Adrenal gland (tissue), 12 donors: Measurements from ENCODE around the gene CEACAM21. TPM values are rescaled to one million over a fixed set of nuclear protein-coding genes. Genes with fewer than 3 reads are reported as not detected.

Experiments
- DNase-seq, 7 donors: peaks; one replicate each; pipeline ENCODE4 v3.0.0-alpha.2; 2019 to 2020
- H3K27ac ChIP-seq, 5 donors: fragments of 200-600 bp; sonication (generic) in 4 of 5; 1 replicate in 3 of 5; 2 replicates in 2 of 5; pipeline versions ENCODE4 v1.5.1 to v1.8.0; 2016 to 2020; ENCODE audit warnings: mild to moderate bottlenecking in 1 of 5
- H3K27me3 ChIP-seq: fragments of 200-600 bp; 2 replicates; pipeline ENCODE4 v1.8.0; 2021
- H3K36me3 ChIP-seq, 2 donors: fragments of 200-600 bp; replicated peaks in 1 of 2; 1 replicate in 1 of 2; 2 replicates in 1 of 2; pipeline versions ENCODE4 v1.5.1 to v1.8.0; 2018 to 2022
- H3K4me1 ChIP-seq, 2 donors: fragments of 200-600 bp; replicated peaks in 1 of 2; 1 replicate in 1 of 2; 2 replicates in 1 of 2; pipeline versions ENCODE4 v1.5.1 to v1.8.0; 2018 to 2021
- H3K4me3 ChIP-seq, 4 donors: fragments of 200-600 bp; sonication (generic) in 3 of 4; one replicate each; pipeline ENCODE4 v1.5.1; 2016 to 2018
- H3K9me3 ChIP-seq, 3 donors: fragments of 200-600 bp; sonication (generic) in 1 of 3; replicated peaks in 1 of 3; 1 replicate in 2 of 3; 2 replicates in 1 of 3; pipeline versions ENCODE4 v1.5.1 to v1.8.0; 2016 to 2021
- CTCF ChIP-seq, 6 experiments: fragments of 450-650 bp in 4 of 6; fragments of 200-600 bp in 2 of 6; sonication (generic) in 1 of 6; IDR thresholded peaks; 1 replicate in 5 of 6; 2 replicates in 1 of 6; pipeline versions ENCODE4 v1.5.1 to v1.8.0; 2016 to 2021; ENCODE audit warnings: antibody characterized with exemption in 6 of 6, mild to moderate bottlenecking in 2 of 6, moderate library complexity in 1 of 6
- POLR2A ChIP-seq, 2 donors: fragments of 450-650 bp; IDR thresholded peaks; one replicate each; pipeline ENCODE4 v1.6.1; 2017; ENCODE audit warnings: antibody characterized with exemption in 2 of 2, mild to moderate bottlenecking in 2 of 2, moderate library complexity in 1 of 2
- WGBS, 4 donors: extraction: QIAGEN DNeasy Blood & Tissue Kit in 2 of 4; methylation state at CpG; one replicate each; pipeline versions ENCODE4 v1.1.5 to v1.1.7; 2013 to 2017; 5-methylcytosine and 5-hydroxymethylcytosine counted together
- intact Hi-C, 2 donors: fragments of 100-400 bp; cut with DNase I; formaldehyde crosslinking; loops; one replicate each; pipeline versions ENCODE4 v1.14.1 to v1.15.0; 2022 to 2023
- polyA plus RNA-seq, 3 donors: library from polyadenylated mRNA; stranded (reverse); fragments of 200-250 nt in 2 of 3; fragments of 350-450 nt in 1 of 3; fragmentation: Illumina TruSeq in 1 of 3; extraction: RNeasy Lipid Tissue Mini Kit (QIAGEN cat#74804) in 1 of 3; gene quantifications; one replicate each; pipeline ENCODE4 v1.2.3, GENCODE V29; 2013 to 2014
- total RNA-seq, 9 donors: library from RNA; depleted of rRNA in 4 of 9; stranded (reverse); fragments of >200 nt in 4 of 9; fragments of 120-200 nt in 1 of 9; fragmentation: NEBNext Ultra II Directional in 1 of 9; extraction: Animal tissue kit (Norgen Biotek cat#: 25700) in 1 of 9; gene quantifications; one replicate each; pipeline versions ENCODE4 v1.1.0 to v1.2.4, GENCODE V29; 2013 to 2023
- donor health status: healthy with polysubstance abuse.
- donor health status: Bipolar disorder and iron deficiency.
- donor health status: DM: yes; HTN: yes; CAD: no.
- donor health status: DM: no; HTN: no; CAD: no.
- donor health status: DM: no; HTN: no; CAD: no.
- donor health status: DM: yes; HTN: yes; CAD: no.

Gene CEACAM21
- total and polyA plus RNA-seq, 12 donors = 0.50 to 4.7 (median 1.6) TPM; not detected in 1

GRCh38 chr19:41612483-41612882, 36.5 kb downstream of the CEACAM21 start:
- TF ChIP-seq CTCF (IDR thresholded peaks at IDR 0.05) (no peak), POLR2A (IDR thresholded peaks at IDR 0.05) (no peak)
- Histone ChIP-seq H3K4me1 (no peaks in the 10 kb centered on the region), H3K4me3 (no peak overlapping the region), H3K9me3 (no peaks in the 10 kb centered on the region), H3K27me3 (peaks cover 3% of the 10 kb centered on the region), H3K27ac (no peak overlapping the region), H3K36me3 (no peaks in the 10 kb centered on the region)
- DNase-seq = no peak
- 56 to 68% (median 64%) methylated on average over 4 of the region's 4 CpGs for WGBS, 4 donors
- intact Hi-C loops = no loop called here

GRCh38 chr19:41615207-41615606, 39.2 kb downstream of the CEACAM21 start:
- Histone ChIP-seq H3K4me1 (no peaks in the 10 kb centered on the region), H3K36me3 (no peaks in the 10 kb centered on the region), H3K27me3 (peaks cover 3% of the 10 kb centered on the region), H3K9me3 (no peaks in the 10 kb centered on the region), H3K27ac (no peak overlapping the region), H3K4me3 (no peak overlapping the region)
- 68 to 88% (median 80%) methylated on average over 3 to 4 of the region's 4 CpGs for WGBS, 4 donors
- intact Hi-C loops = no loop called here
- DNase-seq = no peak
- no peak for TF ChIP-seq CTCF (IDR thresholded peaks at IDR 0.05)
- TF ChIP-seq POLR2A (IDR thresholded peaks at IDR 0.05) = no peak

GRCh38 chr19:41616792-41617621, 41.0 kb downstream of the CEACAM21 start:
- intact Hi-C loops = no loop called here
- H3K27me3 ChIP-seq = no peaks in the 10 kb centered on the region

More at GRCh38 chr19:41616792-41617621, 41.0 kb downstream of the CEACAM21 start:
- TF ChIP-seq POLR2A (IDR thresholded peaks at IDR 0.05) (no peak), CTCF (IDR thresholded peaks at IDR 0.05) (no peak)
- DNase-seq = no peak
- no peak overlapping the region for H3K27ac ChIP-seq
- no peaks in the 10 kb centered on the region for H3K4me1 ChIP-seq
- no peaks in the 10 kb centered on the region for H3K9me3 ChIP-seq
- H3K4me3 ChIP-seq = no peak overlapping the region
- 35 to 38% (median 37%) methylated on average over 9 of the region's 9 CpGs for WGBS, 4 donors
- H3K36me3 ChIP-seq = no peaks in the 10 kb centered on the region
